Loucy (cell line): ENCODE results near the gene GNAQ.

Experiments used
- CTCF ChIP-seq: fragments of 200-600 bp; sonication (generic); conservative IDR thresholded peaks from 2 replicates; pipeline ENCODE4 v1.5.1; 2014; ENCODE audit warnings: mild to moderate bottlenecking, antibody characterized with exemption, low read length
- EZH2phosphoT487 ChIP-seq: fragments of 200-600 bp; IDR thresholded peaks from 2 replicates; pipeline ENCODE4 v1.6.1; 2018; ENCODE audit warnings: antibody characterized with exemption, mild to moderate bottlenecking, moderate library complexity, borderline replicate concordance

- TF ChIP-seq CTCF: no peak
- TF ChIP-seq EZH2phosphoT487: no peak
These were observed 86.9 kb downstream of the GNAQ start for GRCh38 chr9:77944556-77945243.
